IPS-NIHi7 (cell line): ENCODE measurements around the gene CD47.

ENCODE experiments used
- DNase-seq: peaks from one replicate; pipeline ENCODE4 v3.0.0; 2012; ENCODE audit warnings: mixed read lengths; ENCODE audit errors: extremely low spot score

Gene CD47

GRCh38 chr3:108117241-108117775, 26.5 kb upstream of the CD47 start:
- DNase-seq, result no peak

GRCh38 chr3:108114423-108115065, 23.7 kb upstream of the CD47 start:
- DNase-seq, result no peak

GRCh38 chr3:108113975-108114374, 23.1 kb upstream of the CD47 start:
- no peak for DNase-seq

- DNase-seq, result no peak
Measured at GRCh38 chr3:108110934-108111333, 20.1 kb upstream of the CD47 start.

GRCh38 chr3:108108416-108108815, 17.6 kb upstream of the CD47 start:
- no peak for DNase-seq

- no peak for DNase-seq
Measured at GRCh38 chr3:108106449-108106848, 15.6 kb upstream of the CD47 start.

- no peak for DNase-seq
Measured at GRCh38 chr3:108106031-108106430, 15.2 kb upstream of the CD47 start.

- DNase-seq, result no peak
Measured at GRCh38 chr3:108103886-108104797, 13.3 kb upstream of the CD47 start.

GRCh38 chr3:108103040-108103751, 12.4 kb upstream of the CD47 start:
- peak; percentile 46 for DNase-seq

- no peak for DNase-seq
Measured at GRCh38 chr3:108102420-108103039, 11.7 kb upstream of the CD47 start.

GRCh38 chr3:108100906-108101660, 10.3 kb upstream of the CD47 start:
- DNase-seq, result no peak

GRCh38 chr3:108099679-108100428, 9.0 kb upstream of the CD47 start:
- no peak for DNase-seq

GRCh38 chr3:108099244-108099643, 8.4 kb upstream of the CD47 start:
- no peak for DNase-seq

- DNase-seq, result no peak
Measured at GRCh38 chr3:108098003-108098370, 7.2 kb upstream of the CD47 start.

GRCh38 chr3:108097322-108098002, 6.6 kb upstream of the CD47 start:
- no peak for DNase-seq

GRCh38 chr3:108096532-108097321, 5.9 kb upstream of the CD47 start:
- DNase-seq, result no peak

- DNase-seq, result no peak
Measured at GRCh38 chr3:108093616-108094015, 2.8 kb upstream of the CD47 start.

GRCh38 chr3:108093021-108093420, 2.2 kb upstream of the CD47 start:
- no peak for DNase-seq

- DNase-seq, result no peak
Measured at GRCh38 chr3:108092501-108092900, 1.7 kb upstream of the CD47 start.
